Measurements from ENCODE around the gene NUDT4.
"Not testable (repeated sequence)": the region's sequence is repeated elsewhere in the genome, so short reads cannot be mapped to it uniquely, and the experiment has no call there.

Gene NUDT4

GRCh38 chr12:93387780-93388179 is 10.1 kb downstream of the NUDT4 start:
- no peaks in the 10 kb centered on the region for H3K9me3 ChIP-seq (ENCODE audit: control insufficient read depth, insufficient read depth, low read length)
- no peaks in the 10 kb centered on the region for H3K36me3 ChIP-seq (ENCODE audit: control insufficient read depth, insufficient read depth, low read length)
- H3K9ac ChIP-seq (ENCODE audit: low read depth, low read length): no peak overlapping the region
- no peaks in the 10 kb centered on the region for H3K27me3 ChIP-seq (ENCODE audit: control insufficient read depth, insufficient read depth, low read length)
- peaks cover 7% of the 10 kb centered on the region for H3K4me1 ChIP-seq (ENCODE audit: control insufficient read depth, insufficient read depth, low read length)
- no peak overlapping the region for H3K4me3 ChIP-seq (ENCODE audit: low read depth, low read length)

- Histone ChIP-seq H3K27me3 (ENCODE audit: control insufficient read depth, insufficient read depth, low read length) (no peaks in the 10 kb centered on the region), H3K36me3 (ENCODE audit: control insufficient read depth, insufficient read depth, low read length) (no peaks in the 10 kb centered on the region), H3K9me3 (ENCODE audit: control insufficient read depth, insufficient read depth, low read length) (no peaks in the 10 kb centered on the region), H3K4me3 (ENCODE audit: low read depth, low read length) (no peak overlapping the region), H3K9ac (ENCODE audit: low read depth, low read length) (no peak overlapping the region), H3K4me1 (ENCODE audit: control insufficient read depth, insufficient read depth, low read length) (peaks cover 3% of the 10 kb centered on the region)
Observed at GRCh38 chr12:93390031-93390430, 12.3 kb downstream of the NUDT4 start.

GRCh38 chr12:93390549-93391297 is 13.0 kb downstream of the NUDT4 start:
- Histone ChIP-seq H3K9ac (ENCODE audit: low read depth, low read length) (no peak overlapping the region), H3K36me3 (ENCODE audit: control insufficient read depth, insufficient read depth, low read length) (no peaks in the 10 kb centered on the region), H3K4me1 (ENCODE audit: control insufficient read depth, insufficient read depth, low read length) (peaks cover 2% of the 10 kb centered on the region), H3K9me3 (ENCODE audit: control insufficient read depth, insufficient read depth, low read length) (no peaks in the 10 kb centered on the region), H3K4me3 (ENCODE audit: low read depth, low read length) (no peak overlapping the region), H3K27me3 (ENCODE audit: control insufficient read depth, insufficient read depth, low read length) (no peaks in the 10 kb centered on the region)

GRCh38 chr12:93393425-93393824 is 15.7 kb downstream of the NUDT4 start:
- Histone ChIP-seq H3K4me1 (ENCODE audit: control insufficient read depth, insufficient read depth, low read length) (peaks cover 2% of the 10 kb centered on the region), H3K9me3 (ENCODE audit: control insufficient read depth, insufficient read depth, low read length) (no peaks in the 10 kb centered on the region), H3K27me3 (ENCODE audit: control insufficient read depth, insufficient read depth, low read length) (no peaks in the 10 kb centered on the region), H3K36me3 (ENCODE audit: control insufficient read depth, insufficient read depth, low read length) (no peaks in the 10 kb centered on the region), H3K4me3 (ENCODE audit: low read depth, low read length) (no peak overlapping the region), H3K9ac (ENCODE audit: low read depth, low read length) (no peak overlapping the region)

- Histone ChIP-seq H3K36me3 (ENCODE audit: control insufficient read depth, insufficient read depth, low read length) (no peaks in the 10 kb centered on the region), H3K4me1 (ENCODE audit: control insufficient read depth, insufficient read depth, low read length) (no peaks in the 10 kb centered on the region), H3K9me3 (ENCODE audit: control insufficient read depth, insufficient read depth, low read length) (no peaks in the 10 kb centered on the region), H3K4me3 (ENCODE audit: low read depth, low read length) (no peak overlapping the region), H3K27me3 (ENCODE audit: control insufficient read depth, insufficient read depth, low read length) (no peaks in the 10 kb centered on the region), H3K9ac (ENCODE audit: low read depth, low read length) (no peak overlapping the region)
Observed at GRCh38 chr12:93397412-93397811, 19.7 kb downstream of the NUDT4 start.

- not testable (repeated sequence) for H3K36me3 ChIP-seq (ENCODE audit: control insufficient read depth, insufficient read depth, low read length); H3K9ac ChIP-seq (ENCODE audit: low read depth, low read length); H3K27me3 ChIP-seq (ENCODE audit: control insufficient read depth, insufficient read depth, low read length); H3K4me1 ChIP-seq (ENCODE audit: control insufficient read depth, insufficient read depth, low read length); H3K4me3 ChIP-seq (ENCODE audit: low read depth, low read length); H3K9me3 ChIP-seq (ENCODE audit: control insufficient read depth, insufficient read depth, low read length)
Observed at GRCh38 chr12:93399183-93399863, 21.6 kb downstream of the NUDT4 start.

GRCh38 chr12:93402333-93403311 is 24.9 kb downstream of the NUDT4 start:
- H3K36me3 ChIP-seq (ENCODE audit: control insufficient read depth, insufficient read depth, low read length): no peaks in the 10 kb centered on the region
- no peak overlapping the region for H3K9ac ChIP-seq (ENCODE audit: low read depth, low read length)
- H3K27me3 ChIP-seq (ENCODE audit: control insufficient read depth, insufficient read depth, low read length): no peaks in the 10 kb centered on the region
- H3K9me3 ChIP-seq (ENCODE audit: control insufficient read depth, insufficient read depth, low read length): no peaks in the 10 kb centered on the region
- no peaks in the 10 kb centered on the region for H3K4me1 ChIP-seq (ENCODE audit: control insufficient read depth, insufficient read depth, low read length)
- no peak overlapping the region for H3K4me3 ChIP-seq (ENCODE audit: low read depth, low read length)

GRCh38 chr12:93403988-93404803 is 26.5 kb downstream of the NUDT4 start:
- no peaks in the 10 kb centered on the region for H3K27me3 ChIP-seq (ENCODE audit: control insufficient read depth, insufficient read depth, low read length)
- H3K4me3 ChIP-seq (ENCODE audit: low read depth, low read length): no peak overlapping the region
- no peaks in the 10 kb centered on the region for H3K36me3 ChIP-seq (ENCODE audit: control insufficient read depth, insufficient read depth, low read length)
- no peak overlapping the region for H3K9ac ChIP-seq (ENCODE audit: low read depth, low read length)
- no peaks in the 10 kb centered on the region for H3K4me1 ChIP-seq (ENCODE audit: control insufficient read depth, insufficient read depth, low read length)
- no peaks in the 10 kb centered on the region for H3K9me3 ChIP-seq (ENCODE audit: control insufficient read depth, insufficient read depth, low read length)

- no peaks in the 10 kb centered on the region for H3K36me3 ChIP-seq (ENCODE audit: control insufficient read depth, insufficient read depth, low read length)
- no peak overlapping the region for H3K9ac ChIP-seq (ENCODE audit: low read depth, low read length)
- no peaks in the 10 kb centered on the region for H3K4me1 ChIP-seq (ENCODE audit: control insufficient read depth, insufficient read depth, low read length)
- no peaks in the 10 kb centered on the region for H3K27me3 ChIP-seq (ENCODE audit: control insufficient read depth, insufficient read depth, low read length)
- no peaks in the 10 kb centered on the region for H3K9me3 ChIP-seq (ENCODE audit: control insufficient read depth, insufficient read depth, low read length)
- H3K4me3 ChIP-seq (ENCODE audit: low read depth, low read length): no peak overlapping the region
Observed at GRCh38 chr12:93404961-93405849, 27.5 kb downstream of the NUDT4 start.

GRCh38 chr12:93407054-93407962 is 29.6 kb downstream of the NUDT4 start:
- no peak overlapping the region for H3K4me3 ChIP-seq (ENCODE audit: low read depth, low read length)
- no peaks in the 10 kb centered on the region for H3K4me1 ChIP-seq (ENCODE audit: control insufficient read depth, insufficient read depth, low read length)
- no peaks in the 10 kb centered on the region for H3K9me3 ChIP-seq (ENCODE audit: control insufficient read depth, insufficient read depth, low read length)
- no peaks in the 10 kb centered on the region for H3K36me3 ChIP-seq (ENCODE audit: control insufficient read depth, insufficient read depth, low read length)
- H3K9ac ChIP-seq (ENCODE audit: low read depth, low read length): no peak overlapping the region
- H3K27me3 ChIP-seq (ENCODE audit: control insufficient read depth, insufficient read depth, low read length): no peaks in the 10 kb centered on the region
